ENCODE data around the gene OIP5.
"Not testable (repeated sequence)": the region's sequence is repeated elsewhere in the genome, so short reads cannot be mapped to it uniquely, and the experiment has no call there.

The OIP5 gene

GRCh38 chr15:41304149-41304770 lies 28.1 kb downstream of the OIP5 start:
- no peak for DNase-seq (ENCODE audit: low read depth)
- TF ChIP-seq, protein P1, sequence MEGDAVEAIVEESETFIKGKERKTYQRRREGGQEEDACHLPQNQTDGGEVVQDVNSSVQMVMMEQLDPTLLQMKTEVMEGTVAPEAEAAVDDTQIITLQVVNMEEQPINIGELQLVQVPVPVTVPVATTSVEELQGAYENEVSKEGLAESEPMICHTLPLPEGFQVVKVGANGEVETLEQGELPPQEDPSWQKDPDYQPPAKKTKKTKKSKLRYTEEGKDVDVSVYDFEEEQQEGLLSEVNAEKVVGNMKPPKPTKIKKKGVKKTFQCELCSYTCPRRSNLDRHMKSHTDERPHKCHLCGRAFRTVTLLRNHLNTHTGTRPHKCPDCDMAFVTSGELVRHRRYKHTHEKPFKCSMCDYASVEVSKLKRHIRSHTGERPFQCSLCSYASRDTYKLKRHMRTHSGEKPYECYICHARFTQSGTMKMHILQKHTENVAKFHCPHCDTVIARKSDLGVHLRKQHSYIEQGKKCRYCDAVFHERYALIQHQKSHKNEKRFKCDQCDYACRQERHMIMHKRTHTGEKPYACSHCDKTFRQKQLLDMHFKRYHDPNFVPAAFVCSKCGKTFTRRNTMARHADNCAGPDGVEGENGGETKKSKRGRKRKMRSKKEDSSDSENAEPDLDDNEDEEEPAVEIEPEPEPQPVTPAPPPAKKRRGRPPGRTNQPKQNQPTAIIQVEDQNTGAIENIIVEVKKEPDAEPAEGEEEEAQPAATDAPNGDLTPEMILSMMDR (conservative IDR thresholded peaks at IDR 0.05; ENCODE audit: low read depth, low read length), result no peak
- no peak overlapping the region for H3K4me3 ChIP-seq (ENCODE audit: low read length)

DNA sequence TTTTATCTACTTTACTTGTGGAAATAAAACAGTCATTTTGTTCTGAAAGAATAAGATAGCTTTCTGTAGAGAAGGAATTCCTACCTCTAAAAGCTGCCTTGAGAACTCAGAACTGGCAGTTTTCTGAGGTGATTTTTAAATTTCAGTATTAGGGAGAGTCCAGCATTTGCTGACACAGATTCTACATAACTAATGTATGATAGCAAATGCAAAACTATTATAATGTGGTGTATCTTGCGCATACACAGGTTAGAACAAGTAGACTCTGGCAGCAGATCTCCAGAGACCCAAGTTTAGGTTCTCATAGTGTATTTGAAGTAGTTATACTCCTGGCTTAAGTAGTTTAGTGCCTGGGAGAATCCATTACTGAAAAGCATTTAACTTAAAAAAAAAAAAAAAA lies 30.8 kb downstream of the OIP5 start:
- TF ChIP-seq, protein P1 (conservative IDR thresholded peaks at IDR 0.05; ENCODE audit: low read depth, low read length), result no peak
- no peak for DNase-seq (ENCODE audit: low read depth)

GRCh38 chr15:41301139-41301538 lies 31.3 kb downstream of the OIP5 start:
- not testable (repeated sequence) for H3K4me3 ChIP-seq (ENCODE audit: low read length); DNase-seq (ENCODE audit: low read depth)

More for the DNA sequence above, 30.8 kb downstream of the OIP5 start:
- H3K4me3 ChIP-seq (ENCODE audit: low read length), result no peak overlapping the region

GRCh38 chr15:41292521-41292920 lies 39.9 kb downstream of the OIP5 start:
- no peak overlapping the region for H3K4me3 ChIP-seq (ENCODE audit: low read length)

GRCh38 chr15:41291065-41291631 lies 41.2 kb downstream of the OIP5 start:
- TF ChIP-seq, protein P1 (conservative IDR thresholded peaks at IDR 0.05; ENCODE audit: low read depth, low read length), result no peak
- H3K4me3 ChIP-seq (ENCODE audit: low read length), result no peak overlapping the region
- DNase-seq (ENCODE audit: low read depth), result no peak

More at GRCh38 chr15:41292521-41292920, 39.9 kb downstream of the OIP5 start:
- TF ChIP-seq, protein P1 (conservative IDR thresholded peaks at IDR 0.05; ENCODE audit: low read depth, low read length), result no peak
- DNase-seq (ENCODE audit: low read depth), result no peak

DNA sequence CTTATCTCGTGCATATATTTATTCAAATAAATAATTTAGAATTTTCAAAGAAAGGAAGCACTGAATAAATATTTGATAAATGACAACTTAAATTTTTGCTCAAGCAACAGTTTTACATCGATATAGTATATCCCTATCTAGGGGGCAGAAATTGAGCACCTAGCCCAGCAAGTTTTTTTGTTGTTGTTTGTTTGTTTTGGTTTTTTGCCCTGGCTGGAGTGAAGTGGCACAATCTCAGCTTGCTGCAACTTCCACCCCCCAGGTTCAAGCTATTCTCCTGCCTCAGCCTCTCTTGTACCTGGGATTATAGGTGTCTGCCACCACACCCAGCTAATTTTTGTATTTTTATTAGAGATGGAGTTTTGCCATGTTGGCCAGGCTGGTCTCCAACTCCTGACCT lies 42.4 kb downstream of the OIP5 start:
- no peak for DNase-seq (ENCODE audit: low read depth)
- H3K4me3 ChIP-seq (ENCODE audit: low read length), result no peak overlapping the region
- TF ChIP-seq, protein P1 (conservative IDR thresholded peaks at IDR 0.05; ENCODE audit: low read depth, low read length), result no peak

- TF ChIP-seq, protein P1 (conservative IDR thresholded peaks at IDR 0.05; ENCODE audit: low read depth, low read length), result no peak
- no peak for DNase-seq (ENCODE audit: low read depth)
- no peak overlapping the region for H3K4me3 ChIP-seq (ENCODE audit: low read length)
Observed at GRCh38 chr15:41288464-41288863, 43.9 kb downstream of the OIP5 start.
